HG02840 (cell line): ENCODE data around the gene KIFBP.
"Not testable (repeated sequence)": the region's sequence is repeated elsewhere in the genome, so short reads cannot be mapped to it uniquely, and the experiment has no call there.

Experiments
- ATAC-seq: cut with Tn5 transposase; IDR thresholded peaks from one replicate; pipeline ENCODE4 v1.9.1; 2021; ENCODE audit warnings: mild to moderate bottlenecking, moderate library complexity, moderate number of reproducible peaks; ENCODE audit not compliant: unreplicated experiment, low FRiP score

Gene KIFBP, protein sequence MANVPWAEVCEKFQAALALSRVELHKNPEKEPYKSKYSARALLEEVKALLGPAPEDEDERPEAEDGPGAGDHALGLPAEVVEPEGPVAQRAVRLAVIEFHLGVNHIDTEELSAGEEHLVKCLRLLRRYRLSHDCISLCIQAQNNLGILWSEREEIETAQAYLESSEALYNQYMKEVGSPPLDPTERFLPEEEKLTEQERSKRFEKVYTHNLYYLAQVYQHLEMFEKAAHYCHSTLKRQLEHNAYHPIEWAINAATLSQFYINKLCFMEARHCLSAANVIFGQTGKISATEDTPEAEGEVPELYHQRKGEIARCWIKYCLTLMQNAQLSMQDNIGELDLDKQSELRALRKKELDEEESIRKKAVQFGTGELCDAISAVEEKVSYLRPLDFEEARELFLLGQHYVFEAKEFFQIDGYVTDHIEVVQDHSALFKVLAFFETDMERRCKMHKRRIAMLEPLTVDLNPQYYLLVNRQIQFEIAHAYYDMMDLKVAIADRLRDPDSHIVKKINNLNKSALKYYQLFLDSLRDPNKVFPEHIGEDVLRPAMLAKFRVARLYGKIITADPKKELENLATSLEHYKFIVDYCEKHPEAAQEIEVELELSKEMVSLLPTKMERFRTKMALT

DNA sequence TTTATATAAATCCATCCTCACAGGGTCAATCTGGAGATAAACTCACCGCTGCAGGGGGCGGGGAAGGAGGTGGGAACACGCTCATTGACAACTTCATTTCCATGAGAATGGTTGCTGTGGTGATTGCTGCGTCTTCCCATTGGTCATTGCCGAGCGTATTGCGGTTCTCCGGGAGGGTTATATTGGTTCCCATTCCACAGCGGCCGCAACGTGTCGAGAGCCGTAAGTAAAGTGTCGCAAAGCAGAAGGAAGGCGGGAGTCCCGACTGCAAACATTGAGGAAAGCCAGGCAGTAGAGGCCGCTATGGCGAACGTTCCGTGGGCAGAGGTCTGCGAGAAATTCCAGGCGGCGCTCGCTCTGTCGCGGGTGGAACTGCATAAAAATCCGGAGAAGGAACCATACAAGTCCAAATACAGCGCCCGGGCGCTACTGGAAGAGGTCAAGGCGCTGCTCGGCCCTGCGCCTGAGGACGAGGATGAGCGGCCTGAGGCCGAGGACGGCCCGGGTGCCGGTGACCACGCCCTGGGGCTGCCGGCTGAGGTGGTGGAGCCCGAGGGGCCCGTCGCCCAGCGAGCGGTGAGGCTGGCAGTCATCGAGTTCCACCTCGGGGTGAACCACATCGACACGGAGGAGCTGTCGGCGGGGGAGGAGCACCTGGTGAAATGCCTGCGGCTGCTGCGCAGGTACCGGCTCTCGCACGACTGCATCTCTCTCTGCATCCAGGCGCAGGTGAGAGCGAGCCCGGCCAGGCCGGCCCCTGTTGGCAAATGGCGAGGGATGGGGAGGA, at the start of gene KIFBP:
Gene KIFBP, plus strand, starts transcription at position 274 of the 787 bp plus-strand sequence. Its CDS starts 30 bp downstream, at position 304.
- ATAC-seq = peak; percentile 64

DNA sequence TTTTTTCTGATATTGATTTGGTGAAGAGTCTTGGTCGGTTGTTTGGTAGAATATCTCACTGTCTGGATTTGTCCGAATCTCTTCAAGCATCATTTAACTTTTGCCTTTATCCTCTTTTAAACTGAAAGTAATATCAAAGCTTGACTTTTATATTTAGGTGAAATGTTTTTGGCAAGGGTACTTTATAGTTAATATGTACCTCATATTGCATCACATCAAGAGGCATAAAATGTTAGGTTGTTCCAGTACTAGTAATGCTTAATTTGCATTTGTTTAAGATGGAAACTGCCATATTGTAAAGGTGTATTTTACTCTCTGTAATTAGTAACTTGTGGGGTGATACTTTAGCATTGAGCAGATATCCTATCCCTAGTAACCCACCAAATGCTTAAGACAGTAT, 49.7 kb upstream of the KIFBP start:
- no peak for ATAC-seq

DNA sequence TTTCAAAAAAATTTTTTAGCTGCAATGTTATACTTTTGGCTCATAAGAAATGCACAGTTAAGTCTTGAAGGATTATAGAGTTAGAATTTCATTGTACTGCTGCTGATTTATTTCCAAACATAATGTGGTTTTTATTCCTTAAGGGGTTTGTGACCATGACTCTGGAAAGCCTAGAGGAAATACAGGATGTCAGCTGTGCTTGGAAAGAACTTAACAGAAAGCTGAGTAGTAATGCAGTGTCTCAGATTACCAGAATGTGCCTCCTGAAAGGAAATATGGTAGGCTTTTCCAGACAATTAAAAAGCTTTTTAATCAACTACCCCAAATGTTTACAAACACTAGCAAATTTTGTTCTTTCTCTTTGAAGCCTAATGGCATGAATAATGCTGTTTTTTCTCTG, 47.7 kb upstream of the KIFBP start:
- not testable (repeated sequence) for ATAC-seq

DNA sequence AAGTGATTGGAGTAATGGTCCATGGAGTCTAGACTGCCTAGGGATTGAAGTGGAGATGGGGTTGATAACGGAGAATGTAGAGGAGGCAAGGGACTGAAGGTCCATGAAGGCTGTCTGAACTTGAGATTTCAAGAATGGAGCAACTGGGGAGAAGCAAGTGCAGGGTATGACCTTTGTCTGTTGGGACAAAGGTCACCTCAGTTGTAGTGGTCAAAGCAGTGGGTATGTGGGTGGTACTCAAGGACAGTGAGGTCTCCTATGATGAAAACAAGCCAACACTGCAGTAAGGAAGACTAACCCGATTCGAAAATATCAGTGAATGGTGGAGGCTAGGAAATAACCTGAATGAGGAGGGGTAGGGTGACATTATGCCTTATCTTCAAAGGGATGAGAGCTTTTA, 38.0 kb upstream of the KIFBP start:
- ATAC-seq = no peak

DNA sequence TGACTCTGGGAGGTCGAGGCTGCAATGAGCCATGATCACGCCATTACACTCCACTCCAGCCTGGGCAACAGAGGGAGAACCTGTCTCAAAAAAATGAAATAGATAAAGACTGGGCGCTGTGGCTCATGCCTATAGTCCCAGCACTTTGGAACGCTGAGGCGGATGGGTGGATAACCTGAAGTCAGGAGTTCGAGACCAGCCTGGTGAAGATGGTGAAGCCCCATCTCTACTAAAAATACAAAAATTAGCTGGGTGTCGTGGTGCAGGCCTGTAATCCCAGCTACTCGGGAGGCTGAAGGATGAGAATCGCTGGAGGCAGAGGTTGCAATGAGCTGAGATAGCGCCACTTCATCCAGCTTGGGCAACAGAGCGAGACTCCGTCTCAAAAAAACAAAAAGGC, 33.7 kb upstream of the KIFBP start:
- no peak for ATAC-seq

DNA sequence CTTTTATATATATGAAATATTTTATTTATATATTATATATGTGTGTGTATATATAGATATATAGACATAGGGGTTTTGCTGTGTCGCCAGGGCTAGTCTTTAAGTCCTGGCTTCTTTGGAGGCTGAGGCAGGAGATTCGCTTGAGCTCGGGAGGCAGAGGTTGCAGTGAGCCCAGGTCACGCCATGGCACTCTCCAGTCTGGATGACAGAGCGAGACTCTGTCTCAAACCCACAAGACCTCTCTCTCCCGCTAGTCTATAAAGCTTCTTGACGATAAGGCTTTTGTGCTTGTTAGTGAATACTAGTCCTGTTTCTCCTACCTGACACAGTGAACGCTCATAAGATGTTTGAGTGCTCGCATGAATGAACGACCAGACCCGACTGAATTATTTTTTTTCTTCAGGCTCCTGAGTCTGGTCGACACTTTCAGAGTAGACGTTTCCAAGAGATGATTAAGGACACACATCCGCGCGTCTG, 33.2 kb upstream of the KIFBP start:
- ATAC-seq = no peak

DNA sequence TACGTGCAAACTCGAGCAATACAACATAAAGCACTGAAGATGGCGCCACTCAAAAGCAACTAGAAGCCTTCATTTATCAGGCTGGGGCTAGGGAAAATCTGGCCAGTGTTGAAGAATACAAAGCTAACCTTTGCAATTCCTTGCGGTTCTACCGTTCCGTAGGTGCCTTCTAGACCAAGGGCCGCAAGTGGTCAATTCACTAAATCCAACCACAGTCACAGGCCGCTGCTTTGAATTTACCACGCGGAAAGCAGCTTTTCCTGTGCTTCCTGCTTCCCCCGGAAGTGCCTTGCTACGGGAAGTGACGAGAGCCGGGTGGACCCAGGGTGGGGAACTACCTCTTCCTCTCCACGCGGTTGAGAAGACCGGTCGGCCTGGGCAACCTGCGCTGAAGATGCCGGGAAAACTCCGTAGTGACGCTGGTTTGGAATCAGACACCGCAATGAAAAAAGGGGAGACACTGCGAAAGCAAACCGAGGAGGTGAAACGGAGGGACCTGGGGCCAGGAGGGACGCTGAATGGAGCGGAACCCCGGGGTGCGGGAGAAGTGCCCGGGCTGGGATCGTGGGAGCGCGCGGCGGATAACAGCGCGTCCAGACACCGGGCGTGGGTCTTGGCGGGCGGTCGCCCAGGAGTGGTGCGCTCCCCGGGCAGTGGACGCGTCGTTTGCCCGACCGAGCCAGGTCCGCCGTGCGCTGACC, 32.6 kb upstream of the KIFBP start, which contains the start of gene DDX21:
Gene DDX21, plus strand, starts transcription at position 339 of the 701 bp plus-strand sequence. Its CDS starts 56 bp downstream, at position 395.
- ATAC-seq = peak; percentile 86

DNA sequence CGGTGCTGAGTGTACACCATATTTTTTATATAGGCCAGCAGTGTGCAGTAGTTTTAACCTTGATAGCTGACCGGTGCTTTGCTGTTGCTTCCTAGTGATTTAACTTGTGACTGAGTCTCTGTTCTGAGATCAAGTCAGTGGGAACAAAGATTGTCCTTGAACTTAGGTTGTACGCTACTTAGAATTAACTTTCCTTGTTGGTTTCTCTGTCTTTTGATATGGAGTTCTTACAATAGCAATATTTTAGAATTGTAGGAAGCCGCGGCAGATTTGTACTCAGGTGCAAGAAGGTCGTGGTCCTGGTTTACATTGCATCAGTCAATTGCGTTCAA, 31.4 kb upstream of the KIFBP start:
- ATAC-seq = no peak

DNA sequence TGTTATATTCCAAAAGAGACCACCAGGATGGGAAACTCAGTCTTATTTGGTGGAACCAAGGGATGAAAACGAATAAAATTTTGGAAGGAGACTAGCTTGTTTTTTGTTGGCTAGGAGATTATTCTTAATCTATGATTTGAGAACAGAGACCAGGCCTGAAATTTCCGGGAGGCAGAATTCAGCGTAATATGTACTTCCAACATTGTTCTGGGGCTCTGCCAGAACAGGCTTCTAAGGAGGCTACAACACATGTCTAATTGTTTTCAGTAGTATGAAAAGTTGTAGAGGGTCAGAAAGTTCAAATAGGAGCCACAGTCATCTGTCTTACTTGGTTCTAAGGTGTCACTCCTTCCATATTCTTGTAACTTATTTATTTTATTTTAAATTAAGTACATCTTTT, 30.9 kb upstream of the KIFBP start:
- no peak for ATAC-seq

DNA sequence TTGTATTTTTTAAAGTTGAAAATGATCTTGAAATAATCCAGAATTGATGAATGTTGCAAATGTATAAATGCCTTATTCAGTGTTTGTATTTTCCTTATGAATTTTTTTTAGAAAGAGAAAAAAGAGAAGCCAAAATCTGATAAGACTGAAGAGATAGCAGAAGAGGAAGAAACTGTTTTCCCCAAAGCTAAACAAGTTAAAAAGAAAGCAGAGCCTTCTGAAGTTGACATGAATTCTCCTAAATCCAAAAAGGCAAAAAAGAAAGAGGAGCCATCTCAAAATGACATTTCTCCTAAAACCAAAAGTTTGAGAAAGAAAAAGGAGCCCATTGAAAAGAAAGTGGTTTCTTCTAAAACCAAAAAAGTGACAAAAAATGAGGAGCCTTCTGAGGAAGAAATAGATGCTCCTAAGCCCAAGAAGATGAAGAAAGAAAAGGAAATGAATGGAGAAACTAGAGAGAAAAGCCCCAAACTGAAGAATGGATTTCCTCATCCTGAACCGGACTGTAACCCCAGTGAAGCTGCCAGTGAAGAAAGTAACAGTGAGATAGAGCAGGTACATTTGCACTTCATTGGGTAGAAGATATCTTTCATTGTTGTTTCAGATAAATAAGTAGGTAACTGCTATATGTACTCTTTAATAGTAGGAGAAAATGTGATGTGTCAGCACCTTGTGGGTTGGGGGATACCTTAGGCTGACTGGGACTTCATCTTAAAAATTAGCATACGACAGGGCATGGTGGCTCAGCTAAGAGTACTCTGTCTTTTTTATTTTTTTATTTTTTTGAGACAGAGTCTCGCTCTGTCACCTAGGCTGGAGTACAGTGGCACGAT, 28.7 kb upstream of the KIFBP start:
- ATAC-seq = no peak

DNA sequence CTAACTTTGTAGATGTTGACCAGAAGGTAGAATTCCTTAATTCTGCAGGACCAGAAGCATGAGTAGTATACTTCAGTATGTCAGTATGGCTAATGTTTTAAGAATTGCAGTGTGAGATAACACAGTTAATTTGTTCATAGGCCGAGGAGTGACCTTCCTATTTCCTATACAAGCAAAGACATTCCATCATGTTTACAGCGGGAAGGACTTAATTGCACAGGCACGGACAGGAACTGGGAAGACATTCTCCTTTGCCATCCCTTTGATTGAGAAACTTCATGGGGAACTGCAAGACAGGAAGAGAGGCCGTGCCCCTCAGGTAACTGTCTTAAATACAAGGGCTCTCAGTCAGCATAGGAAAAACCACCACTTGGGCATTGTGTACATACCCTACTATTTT, 25.5 kb upstream of the KIFBP start:
- no peak for ATAC-seq

DNA sequence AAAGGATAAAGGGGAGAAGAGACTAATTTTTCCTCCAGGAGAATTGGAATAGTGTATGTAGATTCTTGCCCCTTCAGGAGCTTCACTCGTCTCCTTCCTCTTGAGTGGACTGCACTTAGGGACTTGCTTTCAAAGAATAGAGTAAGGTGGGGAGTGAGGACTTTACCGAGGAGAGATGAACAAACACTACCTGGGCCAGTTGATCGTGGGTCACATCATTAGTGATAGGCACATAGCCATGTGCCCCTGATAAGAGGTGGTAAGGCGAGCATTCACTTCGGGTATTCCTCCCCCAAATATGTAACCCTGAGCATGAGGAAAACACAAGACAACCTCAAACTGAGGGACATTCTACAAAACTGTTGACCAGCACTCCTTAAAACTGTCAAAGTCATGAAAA, 14.6 kb upstream of the KIFBP start:
- no peak for ATAC-seq

DNA sequence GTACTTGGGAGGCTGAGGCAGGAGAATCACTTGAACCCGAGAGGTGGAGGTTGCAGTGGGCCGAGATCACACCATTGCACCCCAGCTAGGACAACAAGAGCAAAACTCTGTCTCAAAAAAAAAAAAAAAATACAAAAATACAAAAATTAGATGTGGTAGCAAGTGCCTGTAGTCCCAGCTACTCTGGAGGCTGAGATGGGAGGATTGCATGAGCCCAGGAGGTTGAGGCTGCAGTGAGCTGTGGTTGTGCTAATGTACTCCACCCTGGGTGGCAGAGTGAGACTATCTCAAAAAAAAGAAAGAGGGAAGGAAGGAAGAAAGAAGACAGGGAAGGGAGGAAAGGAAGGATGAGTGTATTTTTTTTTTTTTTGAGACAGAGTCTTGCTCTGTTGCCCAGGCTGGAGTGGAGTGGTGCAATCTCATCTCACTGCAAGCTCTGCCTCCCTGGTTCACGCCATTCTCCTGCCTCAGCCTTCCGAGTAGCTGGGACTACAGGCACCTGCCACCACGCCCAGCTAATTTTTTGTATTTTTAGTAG, 12.6 kb upstream of the KIFBP start:
- not testable (repeated sequence) for ATAC-seq

DNA sequence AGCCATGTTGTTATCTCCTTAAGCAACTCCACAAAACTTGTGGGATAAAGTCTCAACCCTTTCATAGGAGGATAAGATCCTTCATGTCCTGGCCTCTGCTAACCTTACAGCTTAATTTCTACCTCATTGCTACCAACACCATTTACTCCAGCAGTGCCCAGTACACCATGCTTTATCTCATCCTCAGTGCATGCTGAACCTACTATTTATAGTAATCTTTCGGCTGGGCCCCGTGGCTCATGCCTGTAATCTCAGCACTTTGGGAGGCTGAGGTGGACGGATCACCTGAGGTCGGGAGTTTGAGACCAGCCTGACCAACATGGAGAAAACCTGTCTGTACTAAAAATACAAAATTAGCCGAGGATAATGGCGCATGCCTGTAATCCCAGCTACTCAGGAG, 8.9 kb upstream of the KIFBP start:
- not testable (repeated sequence) for ATAC-seq

DNA sequence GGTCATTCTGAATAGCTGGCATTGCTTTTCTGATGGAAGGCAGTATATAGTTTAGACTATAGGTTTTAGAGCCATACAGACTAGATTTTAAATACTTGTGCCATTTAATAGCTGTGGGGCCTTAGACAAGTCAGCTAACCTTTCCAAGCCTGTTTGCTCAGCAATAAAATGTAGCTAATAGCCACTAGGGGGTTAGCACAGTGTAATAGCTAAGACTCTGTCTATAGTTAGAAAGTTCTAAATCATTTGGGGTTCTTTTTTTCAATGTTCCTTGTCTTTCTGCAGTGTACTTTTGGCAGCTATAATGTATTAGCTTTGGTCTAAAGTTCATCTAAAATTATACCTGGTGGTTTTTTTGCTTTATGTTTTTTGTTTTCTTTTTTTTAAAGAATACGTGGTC, 7.5 kb upstream of the KIFBP start:
- ATAC-seq = no peak

DNA sequence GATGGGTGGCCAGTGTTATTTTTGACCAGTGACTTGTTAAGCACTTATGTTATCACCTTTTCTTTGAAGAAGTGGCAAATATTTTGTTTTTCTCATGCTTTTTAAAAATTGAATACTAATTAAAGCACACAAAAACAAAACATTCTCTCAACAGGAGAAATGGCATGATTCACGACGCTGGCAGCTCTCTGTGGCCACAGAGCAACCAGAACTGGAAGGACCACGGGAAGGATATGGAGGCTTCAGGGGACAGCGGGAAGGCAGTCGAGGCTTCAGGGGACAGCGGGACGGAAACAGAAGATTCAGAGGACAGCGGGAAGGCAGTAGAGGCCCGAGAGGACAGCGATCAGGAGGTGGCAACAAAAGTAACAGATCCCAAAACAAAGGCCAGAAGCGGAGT, 6.2 kb upstream of the KIFBP start:
- no peak for ATAC-seq

DNA sequence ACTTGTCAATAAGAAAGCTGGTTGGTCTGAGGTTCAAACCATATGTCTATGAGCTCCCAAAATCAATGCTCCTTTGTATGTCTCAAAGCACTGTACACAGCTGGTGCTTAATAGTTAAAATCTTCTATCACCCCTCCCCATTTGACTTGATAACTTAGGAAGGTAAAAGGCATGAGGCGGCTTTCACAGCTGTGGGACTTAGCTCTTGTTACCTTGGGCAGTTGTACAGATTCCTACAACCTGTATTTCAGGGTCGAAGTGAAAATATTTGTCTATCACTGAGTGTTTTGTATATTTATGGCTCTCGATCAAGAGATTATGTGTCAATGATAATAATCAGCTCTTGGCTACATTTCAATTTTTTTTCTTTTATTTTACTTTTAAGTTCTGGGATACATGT, 992 bp upstream of the KIFBP start:
- ATAC-seq = no peak

DNA sequence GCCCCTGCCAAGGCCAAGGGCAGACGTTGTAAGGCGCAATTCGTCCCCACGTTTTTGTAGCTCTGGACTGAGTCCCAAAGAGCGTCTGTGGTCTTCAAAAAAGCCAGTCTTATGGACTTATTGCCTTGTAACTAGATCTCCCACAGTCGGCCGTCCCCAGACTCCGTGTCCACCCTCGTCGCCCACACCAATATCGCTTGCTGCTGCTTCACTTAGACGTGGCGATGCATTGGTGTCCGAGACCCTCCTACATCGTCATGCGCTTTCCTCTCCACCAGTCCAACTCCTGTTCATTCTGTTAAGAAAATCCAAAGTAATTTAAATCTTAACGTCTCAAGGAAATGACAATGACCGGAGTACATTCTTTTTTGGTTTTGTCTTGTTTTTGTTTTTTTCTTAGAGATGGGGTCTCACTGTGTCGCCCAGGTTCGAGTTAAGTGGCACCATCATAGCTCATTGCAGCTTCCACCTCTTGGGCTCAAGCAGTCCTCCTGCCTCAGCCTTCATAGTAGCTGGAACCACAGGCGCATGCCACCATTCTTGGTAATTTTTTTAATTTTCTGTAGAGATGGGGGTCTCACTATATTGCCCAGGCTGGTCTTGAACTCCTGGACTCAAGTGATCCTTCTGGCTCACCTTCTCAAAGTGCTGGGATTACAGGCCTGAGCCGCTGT, 851 bp downstream of the KIFBP start:
- ATAC-seq = no peak
